ENCODE results near the gene TTBK1. TPM values are rescaled to one million over a fixed set of nuclear protein-coding genes. Genes with fewer than 3 reads are reported as not detected.

The TTBK1 gene
- total and polyA plus RNA-seq, 2 of the 4 experiments (the other 2 are of a cell fraction) = 0.02 TPM; not detected in 1

DNA sequence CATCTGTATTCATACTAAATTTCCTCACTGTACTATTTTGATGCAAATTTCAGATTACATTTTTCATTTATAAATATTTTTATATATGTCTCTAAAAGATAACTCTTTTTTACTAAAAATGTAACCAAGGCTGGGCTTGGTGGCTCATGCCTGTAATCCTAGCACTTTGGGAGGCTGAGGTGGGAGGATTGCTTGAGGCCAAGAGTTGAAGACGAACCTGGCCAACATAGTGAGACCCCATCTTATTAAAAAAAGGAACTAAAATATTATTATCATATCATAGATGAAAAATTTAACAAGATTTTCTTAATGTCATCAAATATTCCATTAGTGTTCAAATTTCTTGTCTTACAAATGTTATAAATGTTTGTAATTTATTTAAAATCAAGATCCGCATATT is 7.4 kb upstream of the TTBK1 start:
- no peak overlapping the region for H3K14ac ChIP-seq (replicated peaks; ENCODE audit: low read depth, low read length)
- H2AK5ac ChIP-seq (ENCODE audit: low read depth, low read length) = no peak overlapping the region
- H3K27me3 ChIP-seq (ENCODE audit: control insufficient read depth, insufficient read depth, low read length) = peaks cover 38% of the 10 kb centered on the region
- ChIA-PET CTCF (no interaction called here), POLR2A (ENCODE audit: unreplicated experiment) (no interaction called here)
- no peaks in the 10 kb centered on the region for H3K4me1 ChIP-seq (ENCODE audit: control insufficient read depth, insufficient read depth, low read length)
- no CpG with 5 or more reads among the region's 2 CpGs for WGBS, 2 experiments (ENCODE audit: extremely low coverage in 2 of 2, insufficient read length in 1 of 2)
- no peak overlapping the region for H3K4me2 ChIP-seq (ENCODE audit: low read depth, low read length)
- no peak overlapping the region for H4K91ac ChIP-seq (ENCODE audit: insufficient read depth, low read depth, low read length)
- H3K9me1 ChIP-seq (ENCODE audit: insufficient read depth, low read length) = no peaks in the 10 kb centered on the region
- dilution Hi-C loops (cut with HindIII; ENCODE audit: low sequenced_read_pairs, unreplicated experiment) (no loop called here), intact Hi-C loops (cut with micrococcal nuclease) (no loop called here), in situ Hi-C loops (cut with MboI; ENCODE audit: low sequenced_read_pairs) (no loop called here)
- H2BK5ac ChIP-seq (ENCODE audit: low read depth, low read length, poor library complexity, severe bottlenecking) = no peak overlapping the region
- TF ChIP-seq RAD21 (IDR thresholded peaks at IDR 0.05; ENCODE audit: low read length) = no peak
- TF ChIP-seq CEBPB (IDR thresholded peaks at IDR 0.05; ENCODE audit: low read depth, low read length) = no peak
- H2BK120ac ChIP-seq (ENCODE audit: low read depth, low read length) = no peak overlapping the region
- no peaks in the 10 kb centered on the region for H3K79me1 ChIP-seq (ENCODE audit: low read depth in 1 of 2, low read length in 2 of 2)
- H4K8ac ChIP-seq (ENCODE audit: low read depth in 2 of 2, low read length in 2 of 2) = no peak overlapping the region
- H2BK20ac ChIP-seq (ENCODE audit: low read depth, low read length) = no peak overlapping the region
- ATAC-seq (ENCODE audit: low read depth) (no peak), DNase-seq (no peak)
- H3K56ac ChIP-seq (ENCODE audit: extremely low read depth, insufficient read depth, low read length) = no peak overlapping the region
- no peak overlapping the region for H2AK9ac ChIP-seq (replicated peaks; ENCODE audit: low read depth, low read length, poor library complexity)
- peaks cover 6% of the 10 kb centered on the region for H3K9me3 ChIP-seq (ENCODE audit: control insufficient read depth, insufficient read depth, low read length)
- no peak overlapping the region for H2BK15ac ChIP-seq (ENCODE audit: low read depth, low read length)
- H3K36me3 ChIP-seq (ENCODE audit: control insufficient read depth, insufficient read depth, low read length) = no peaks in the 10 kb centered on the region
- no peak overlapping the region for H3K27ac ChIP-seq (ENCODE audit: insufficient read depth, low read length)
- H3K4me3 ChIP-seq (ENCODE audit: insufficient read depth, low read depth, low read length) = no peak overlapping the region
- no peaks in the 10 kb centered on the region for H4K20me1 ChIP-seq (ENCODE audit: insufficient read depth, low read length)
- H3K18ac ChIP-seq (ENCODE audit: low read depth, low read length) = no peak overlapping the region
- no TSS peak for BruUV-seq (replicated peaks)
- H3K9ac ChIP-seq (ENCODE audit: low read depth, low read length) = no peak overlapping the region
- H3K4ac ChIP-seq (ENCODE audit: low read depth, low read length) = no peak overlapping the region
- H4K5ac ChIP-seq (ENCODE audit: low read depth, low read length) = no peak overlapping the region
- no peak overlapping the region for H3K23ac ChIP-seq (ENCODE audit: low read depth, low read length)
- H2AFZ ChIP-seq (replicated peaks; ENCODE audit: low read length, poor library complexity) = no peak overlapping the region
